ENCODE measurements around the gene ABLIM2.

ABLIM2 gene

DNA sequence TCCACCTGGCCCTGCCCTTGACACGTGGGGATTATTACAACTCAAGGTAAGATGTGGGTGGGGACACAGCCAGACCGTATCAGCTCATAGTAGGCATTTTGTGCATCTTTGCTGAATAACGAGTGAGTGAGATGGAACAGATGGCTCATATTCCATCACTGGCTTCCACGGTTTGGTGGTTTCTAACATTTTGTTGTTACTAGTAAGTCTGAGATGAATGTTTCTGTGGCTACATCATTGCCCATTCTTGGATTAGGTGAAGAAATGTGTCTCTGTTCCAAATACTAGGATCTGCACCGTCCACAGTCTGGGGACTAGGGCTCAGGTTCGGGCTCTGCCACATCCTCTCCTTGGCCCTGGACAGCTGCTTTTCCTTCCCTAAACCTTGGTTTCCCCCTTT, 3.6 kb downstream of the ABLIM2 start:
- TF ChIP-seq, protein P1, sequence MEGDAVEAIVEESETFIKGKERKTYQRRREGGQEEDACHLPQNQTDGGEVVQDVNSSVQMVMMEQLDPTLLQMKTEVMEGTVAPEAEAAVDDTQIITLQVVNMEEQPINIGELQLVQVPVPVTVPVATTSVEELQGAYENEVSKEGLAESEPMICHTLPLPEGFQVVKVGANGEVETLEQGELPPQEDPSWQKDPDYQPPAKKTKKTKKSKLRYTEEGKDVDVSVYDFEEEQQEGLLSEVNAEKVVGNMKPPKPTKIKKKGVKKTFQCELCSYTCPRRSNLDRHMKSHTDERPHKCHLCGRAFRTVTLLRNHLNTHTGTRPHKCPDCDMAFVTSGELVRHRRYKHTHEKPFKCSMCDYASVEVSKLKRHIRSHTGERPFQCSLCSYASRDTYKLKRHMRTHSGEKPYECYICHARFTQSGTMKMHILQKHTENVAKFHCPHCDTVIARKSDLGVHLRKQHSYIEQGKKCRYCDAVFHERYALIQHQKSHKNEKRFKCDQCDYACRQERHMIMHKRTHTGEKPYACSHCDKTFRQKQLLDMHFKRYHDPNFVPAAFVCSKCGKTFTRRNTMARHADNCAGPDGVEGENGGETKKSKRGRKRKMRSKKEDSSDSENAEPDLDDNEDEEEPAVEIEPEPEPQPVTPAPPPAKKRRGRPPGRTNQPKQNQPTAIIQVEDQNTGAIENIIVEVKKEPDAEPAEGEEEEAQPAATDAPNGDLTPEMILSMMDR (conservative IDR thresholded peaks at IDR 0.05): no peak
- no peak overlapping the region for H3K27ac ChIP-seq

DNA sequence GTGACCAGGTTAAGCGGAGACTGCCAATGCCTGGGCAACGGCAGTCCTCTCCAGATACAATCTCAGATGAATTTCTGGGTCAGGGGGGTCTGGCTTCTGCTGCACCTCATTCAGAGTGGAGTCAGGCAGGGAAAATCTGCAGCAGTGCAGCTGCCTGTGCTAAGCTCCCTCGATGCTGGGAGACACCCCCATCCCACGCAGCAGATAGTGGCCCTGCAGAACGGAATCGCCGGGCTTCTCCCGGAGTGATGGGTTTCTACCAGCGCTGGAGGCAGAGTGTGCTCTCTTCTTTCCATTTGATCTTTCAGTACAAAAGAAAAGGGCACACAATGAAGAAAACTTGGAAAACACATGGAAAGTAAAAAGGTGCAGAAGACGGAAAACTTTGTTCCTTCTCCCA, 5.2 kb downstream of the ABLIM2 start:
- no peak overlapping the region for H3K27ac ChIP-seq
- TF ChIP-seq, protein P1 (conservative IDR thresholded peaks at IDR 0.05): no peak

DNA sequence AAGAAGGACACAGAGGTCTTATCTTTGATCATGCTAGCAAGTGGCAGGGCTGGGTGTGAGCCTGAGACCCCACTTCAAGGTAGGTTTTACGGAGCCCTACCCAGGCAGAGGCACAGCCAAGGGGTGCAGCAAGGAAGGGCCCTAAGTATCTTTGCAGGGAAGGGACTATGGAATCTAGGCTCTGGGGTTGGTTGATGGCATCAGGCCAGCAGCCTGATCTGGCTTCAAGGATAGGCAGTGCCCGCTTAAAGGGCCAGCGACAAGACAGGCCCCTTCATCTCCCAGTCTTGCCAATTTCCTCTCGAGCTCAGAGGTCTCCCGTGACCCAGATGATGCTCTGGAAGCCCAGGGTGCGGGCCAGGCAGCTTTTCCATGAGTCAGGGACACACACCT, 5.8 kb downstream of the ABLIM2 start:
- no peak overlapping the region for H3K27ac ChIP-seq
- TF ChIP-seq, protein P1 (conservative IDR thresholded peaks at IDR 0.05): no peak

DNA sequence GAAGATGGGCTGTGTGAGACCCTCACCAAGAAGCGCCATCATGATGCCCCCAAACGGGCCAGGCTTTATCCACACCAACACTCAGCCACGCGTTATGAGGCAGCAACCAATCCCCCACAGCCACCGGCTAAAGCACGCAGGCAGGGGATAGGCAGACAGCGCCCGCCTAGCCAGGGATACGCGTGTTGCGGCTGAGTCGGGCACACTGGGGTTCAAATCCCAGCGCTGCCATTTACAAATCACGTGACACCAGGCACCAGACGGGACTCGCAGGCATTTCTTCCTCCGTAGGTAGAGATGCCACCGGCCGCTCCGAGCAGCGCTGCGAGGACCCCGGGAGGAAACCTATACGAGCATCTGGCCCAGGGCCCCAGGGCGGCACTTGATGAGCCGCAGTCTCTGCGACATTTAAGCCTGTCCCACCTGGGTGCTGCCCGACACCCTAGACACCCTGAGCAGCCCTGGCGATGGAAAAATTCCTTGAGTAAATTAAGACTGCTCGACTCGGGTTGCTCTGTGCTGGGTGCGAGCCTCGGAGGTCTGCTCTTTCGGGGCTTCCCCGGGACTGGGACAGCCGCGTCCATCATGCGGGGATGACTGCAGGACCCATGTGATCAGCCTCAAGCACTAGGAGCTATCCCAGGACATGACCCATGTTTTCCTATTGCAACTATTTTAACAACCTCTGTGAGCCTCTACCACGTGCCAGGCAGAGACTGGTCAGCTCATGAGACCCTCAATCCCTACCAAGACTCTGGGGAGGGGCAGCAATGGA, 6.3 kb downstream of the ABLIM2 start:
- no peak overlapping the region for H3K27ac ChIP-seq
- TF ChIP-seq, protein P1 (conservative IDR thresholded peaks at IDR 0.05): no peak

DNA sequence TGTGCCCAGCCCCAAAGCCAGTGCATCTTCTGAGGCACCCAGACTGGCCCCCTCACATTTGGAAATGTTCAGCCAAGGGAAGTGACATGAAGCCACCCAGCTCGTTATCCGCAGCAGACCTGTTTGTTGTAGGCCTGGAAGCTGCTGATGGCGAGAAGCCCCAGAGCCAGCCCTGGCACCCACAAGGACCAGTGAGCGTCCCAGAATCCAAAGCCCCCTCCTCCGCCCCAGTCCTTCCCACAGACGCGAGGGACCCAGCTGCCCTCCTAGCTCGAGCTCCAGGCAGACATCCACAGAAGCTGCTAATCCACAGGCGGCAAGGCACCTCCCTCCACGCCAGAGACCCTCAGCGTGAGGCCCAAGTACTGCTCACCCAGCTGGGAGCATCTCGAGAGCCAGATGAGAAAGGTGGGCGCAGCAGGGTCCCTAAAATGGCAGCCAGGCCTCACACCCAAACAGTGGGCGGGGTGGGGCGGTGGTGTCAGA, 7.4 kb downstream of the ABLIM2 start:
- no peak overlapping the region for H3K27ac ChIP-seq
- TF ChIP-seq, protein P1 (conservative IDR thresholded peaks at IDR 0.05): no peak

DNA sequence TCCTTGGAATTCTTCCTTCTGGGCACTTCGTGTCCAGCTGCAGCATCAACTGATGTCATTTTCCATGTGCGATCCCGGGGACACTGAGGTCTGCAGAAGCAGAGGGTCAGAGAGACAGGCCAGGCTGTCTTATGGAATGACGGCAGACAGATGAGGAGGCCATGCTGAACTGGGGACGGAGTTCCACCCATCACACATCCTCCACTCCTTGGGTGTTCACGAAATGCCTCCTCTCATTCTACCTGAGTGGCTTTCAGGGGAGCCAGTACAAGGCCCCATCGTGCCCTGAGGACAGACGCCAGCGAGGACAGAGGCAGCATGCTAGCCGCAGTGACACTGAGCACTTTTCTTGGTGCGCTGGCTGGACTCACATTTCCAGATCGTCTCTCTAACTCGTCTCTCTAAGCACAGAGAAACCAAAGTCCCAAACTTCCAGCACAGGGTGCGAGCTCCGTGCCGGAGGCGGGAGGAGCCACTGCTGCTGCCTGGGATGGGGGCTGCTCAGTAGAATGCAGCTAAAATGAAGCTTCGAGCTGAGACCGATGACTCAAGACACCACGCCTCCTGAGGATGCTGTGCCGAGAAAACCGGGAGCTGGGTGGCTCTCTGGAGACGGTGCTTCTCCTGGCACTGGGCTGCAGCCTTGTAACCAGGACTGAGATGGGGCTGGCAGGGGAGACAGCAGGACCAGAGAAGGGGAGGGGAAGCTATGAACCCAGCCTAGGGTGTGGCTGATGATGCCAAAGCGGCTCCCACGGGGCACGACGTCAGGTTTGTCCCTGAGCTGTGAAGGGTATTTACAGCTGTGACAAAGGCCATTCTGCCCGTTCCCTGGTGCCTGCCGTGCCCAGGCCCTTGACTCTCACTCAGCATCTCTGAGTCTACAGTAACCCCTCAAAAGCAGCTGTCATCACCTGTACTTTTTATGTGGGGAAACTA, 8.2 kb downstream of the ABLIM2 start:
- H3K27ac ChIP-seq: no peak overlapping the region
- TF ChIP-seq, protein P1 (conservative IDR thresholded peaks at IDR 0.05): no peak

DNA sequence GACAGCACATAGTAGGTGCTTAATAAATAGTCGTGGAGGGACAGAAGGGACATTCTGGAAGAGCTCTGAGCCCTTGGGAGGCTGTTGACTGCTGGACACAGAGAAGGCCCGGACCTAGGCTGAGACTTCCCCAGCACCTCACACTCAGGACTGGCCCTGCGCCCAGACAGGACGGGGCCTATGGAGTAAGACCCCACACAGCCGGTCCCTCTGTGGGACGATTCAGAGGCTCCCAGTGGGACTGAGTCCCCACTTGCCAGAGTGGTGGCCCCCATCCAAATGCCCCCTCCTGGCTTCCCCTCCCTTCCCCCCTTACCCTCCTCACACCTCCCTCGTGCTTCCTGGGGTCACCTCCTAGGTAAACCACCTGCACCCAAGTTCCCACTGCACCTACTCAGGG, 8.9 kb downstream of the ABLIM2 start:
- TF ChIP-seq, protein P1 (conservative IDR thresholded peaks at IDR 0.05): no peak
- H3K27ac ChIP-seq: no peak overlapping the region
